KG1 (cell line): ENCODE measurements around the gene ELOVL5.
"Not testable (repeated sequence)": the region's sequence is repeated elsewhere in the genome, so short reads cannot be mapped to it uniquely, and the experiment has no call there.

Experiments
- DNase-seq: peaks from one replicate; lab custom pipeline; 2025; lab: John Stamatoyannopoulos, UW

Gene ELOVL5

DNA sequence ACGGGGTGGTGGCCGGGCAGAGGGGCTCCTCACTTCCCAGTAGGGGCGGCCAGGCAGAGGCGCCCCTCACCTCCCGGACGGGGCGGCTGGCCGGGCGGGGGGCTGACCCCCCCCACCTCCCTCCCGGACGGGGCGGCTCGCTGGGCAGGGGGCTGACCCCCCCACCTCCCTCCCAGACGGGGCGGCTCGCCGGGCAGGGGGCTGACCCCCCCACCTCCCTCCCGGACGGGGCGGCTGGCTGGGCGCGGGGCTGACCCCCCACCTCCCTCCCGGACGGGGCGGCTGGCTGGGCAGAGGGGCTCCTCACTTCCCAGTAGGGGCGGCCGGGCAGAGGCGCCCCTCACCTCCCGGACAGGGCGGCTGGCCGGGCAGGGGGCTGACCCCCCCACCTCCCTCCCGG, 43.8 kb downstream of the ELOVL5 start:
- not testable (repeated sequence) for DNase-seq

DNA sequence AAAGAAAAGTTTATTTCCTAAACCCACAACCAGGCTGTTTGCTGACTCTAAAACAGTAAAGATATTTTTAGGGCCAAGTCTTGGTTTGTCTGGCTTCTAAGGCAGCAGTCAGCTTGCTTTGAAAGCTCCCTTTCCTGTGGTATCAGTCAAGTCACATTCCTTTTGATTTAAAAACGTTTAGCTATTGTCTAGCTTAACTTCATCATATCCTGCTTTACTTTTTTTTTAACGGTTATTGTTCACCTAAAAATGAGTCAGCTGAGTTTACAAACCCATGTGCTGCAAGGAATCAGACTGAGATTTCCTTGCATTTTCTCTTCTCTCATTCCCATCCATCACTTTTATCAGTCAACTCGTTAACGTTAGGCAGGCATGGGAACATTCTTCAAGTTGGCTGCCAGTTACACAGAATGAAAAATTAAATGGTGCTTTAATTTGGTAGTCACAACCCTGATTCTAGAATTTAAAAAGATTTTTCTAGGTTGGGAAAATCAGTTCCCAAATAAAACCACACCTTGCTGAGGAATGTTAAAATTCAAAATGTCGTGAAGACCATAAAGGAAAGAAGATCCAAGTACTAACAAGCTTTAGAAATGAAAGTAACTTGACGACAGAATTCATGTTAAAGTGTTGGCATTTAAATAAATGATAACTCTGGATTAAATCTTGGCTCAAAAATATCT, 45.9 kb downstream of the ELOVL5 start:
- DNase-seq: no peak

DNA sequence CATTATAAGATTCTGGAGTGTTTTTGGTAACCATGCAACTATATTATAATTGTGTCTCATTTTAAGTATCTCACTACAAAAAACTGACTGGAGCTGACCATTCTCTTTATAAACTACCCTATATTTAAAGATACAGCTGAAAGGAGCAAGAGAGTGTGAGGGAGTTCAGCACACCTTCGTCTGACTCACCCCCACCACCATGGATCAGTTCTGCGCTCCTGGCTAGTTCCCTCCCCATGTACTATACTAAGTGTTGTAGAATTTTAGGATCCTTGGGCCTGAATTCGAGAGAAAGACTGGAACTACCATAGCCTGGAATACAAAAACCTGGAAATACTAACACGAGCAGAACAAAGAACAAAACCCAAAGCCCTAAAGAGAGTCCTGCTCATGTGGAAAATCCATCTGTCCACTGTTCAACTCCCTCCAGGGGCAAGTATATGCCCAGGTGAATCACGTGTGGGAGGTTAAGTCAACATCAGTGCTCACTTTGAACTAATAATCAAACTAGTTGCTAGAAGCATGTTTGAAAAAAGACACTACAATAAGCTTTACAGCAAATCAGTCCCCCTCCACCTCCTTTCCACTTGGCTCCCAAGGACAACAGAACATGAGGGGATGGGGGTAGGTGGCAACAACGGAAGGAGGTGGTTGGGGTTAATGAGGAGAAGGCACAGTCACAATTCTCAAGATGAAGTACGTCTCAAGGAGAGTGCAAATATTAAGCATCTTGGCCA, 46.8 kb downstream of the ELOVL5 start:
- DNase-seq: no peak

DNA sequence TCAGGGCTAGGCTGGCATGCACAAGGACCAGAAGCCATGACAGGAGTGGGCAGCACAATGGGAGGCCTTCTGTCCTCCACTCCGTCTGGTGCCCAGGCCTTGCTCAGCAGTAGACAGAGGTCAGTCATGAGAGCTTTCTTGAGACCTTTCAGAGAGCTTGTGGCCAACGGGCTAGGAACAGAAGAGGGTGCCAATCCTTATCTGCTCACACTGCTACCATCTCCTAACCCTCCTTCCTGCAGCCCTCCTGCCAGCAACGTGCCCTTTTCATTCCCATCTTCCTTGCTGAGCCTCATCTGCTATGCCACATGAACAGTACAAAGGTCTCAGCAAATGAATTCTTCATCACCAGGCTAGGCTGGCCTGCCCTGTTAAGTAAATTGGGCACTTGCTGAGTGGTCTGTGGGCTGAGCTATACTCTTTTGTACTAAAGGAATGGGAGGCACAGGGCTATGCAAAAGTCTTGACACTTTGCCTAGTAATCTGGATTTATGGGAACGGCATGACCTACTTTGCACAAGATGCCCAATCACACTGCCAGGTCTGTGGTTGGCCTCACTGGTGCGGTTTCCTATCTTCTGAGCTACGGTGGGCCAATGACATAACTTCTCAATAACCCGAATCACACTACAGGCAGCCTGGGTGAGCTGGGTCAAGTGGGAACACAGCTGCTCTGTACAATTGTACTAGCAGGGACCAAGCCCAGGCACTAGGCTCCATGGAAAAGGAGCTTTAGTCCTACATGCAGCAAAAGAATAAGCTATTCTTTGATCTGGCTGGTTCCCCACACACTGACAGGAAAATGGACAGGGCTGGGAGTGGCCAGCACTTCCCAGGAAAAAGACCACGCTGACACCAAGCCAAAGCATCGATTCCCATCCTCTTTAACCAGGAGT, 47.8 kb downstream of the ELOVL5 start:
- no peak for DNase-seq

DNA sequence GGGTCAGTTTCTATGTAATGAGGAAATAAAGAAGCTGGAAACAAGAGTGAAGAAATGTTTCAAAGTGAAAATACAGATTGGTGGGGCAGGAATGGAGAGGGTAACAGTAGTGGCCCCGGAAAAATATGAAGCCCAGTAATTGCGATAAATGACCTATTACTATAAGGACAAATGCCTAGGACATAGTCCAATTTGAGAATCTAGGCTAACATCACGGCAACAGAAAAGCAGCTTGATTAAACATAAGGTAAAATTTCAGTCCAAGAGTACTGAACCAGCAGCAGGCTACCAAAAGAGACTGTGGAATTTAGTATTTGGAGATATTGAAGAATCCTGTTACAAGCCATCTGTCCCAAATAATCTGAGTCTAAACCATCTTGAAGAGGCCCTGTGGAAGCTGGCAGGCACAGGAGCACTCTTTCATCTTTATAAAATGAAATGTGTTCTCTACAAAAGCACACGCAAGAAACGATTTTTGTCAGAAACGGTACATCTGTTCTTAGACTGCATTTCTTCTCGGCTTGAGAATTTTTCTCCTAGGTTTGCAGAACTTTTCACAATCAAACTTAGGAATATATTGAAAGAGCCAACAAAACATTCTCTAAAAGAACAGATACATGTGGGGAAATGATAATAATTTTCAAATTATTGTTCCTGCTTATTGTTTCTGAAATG, 49.3 kb downstream of the ELOVL5 start:
- no peak for DNase-seq

DNA sequence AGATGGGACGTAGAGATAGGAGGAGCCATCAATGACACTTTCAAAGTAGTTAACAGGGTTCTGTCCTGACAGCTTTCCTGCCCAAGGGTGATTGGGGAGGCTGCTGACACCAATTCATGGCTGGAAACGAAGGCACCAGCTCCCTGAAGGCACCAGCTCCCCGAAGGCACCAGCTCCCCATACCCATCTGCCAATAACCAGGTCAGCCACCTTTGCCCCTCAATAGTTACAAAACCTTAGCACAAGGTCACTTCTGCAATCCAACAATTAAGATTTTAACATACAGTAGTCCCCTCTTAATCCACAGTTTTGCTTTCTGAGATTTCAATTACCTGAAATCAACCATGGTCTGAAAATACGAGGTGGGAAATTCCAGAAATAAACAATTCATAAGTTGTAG, 51.7 kb downstream of the ELOVL5 start:
- DNase-seq: no peak

DNA sequence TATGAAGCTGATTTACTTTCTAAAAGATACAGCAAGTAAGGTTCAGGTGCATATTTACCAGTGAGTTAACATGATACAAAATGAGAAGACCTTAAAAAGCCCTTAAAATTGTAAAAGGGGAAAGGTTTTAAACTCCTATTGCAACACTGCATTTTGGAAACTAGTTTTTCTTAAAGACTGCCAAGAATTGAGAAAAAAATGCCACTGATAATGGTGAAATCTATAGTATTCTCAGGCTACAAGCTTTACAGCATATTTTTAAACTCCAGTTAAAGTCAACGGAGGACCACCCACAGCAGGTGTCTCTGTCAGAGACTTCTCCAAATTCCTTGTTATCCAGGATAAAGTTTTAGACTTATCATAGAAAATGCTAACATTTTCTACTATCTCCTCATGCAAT, 53.6 kb downstream of the ELOVL5 start:
- DNase-seq: no peak

DNA sequence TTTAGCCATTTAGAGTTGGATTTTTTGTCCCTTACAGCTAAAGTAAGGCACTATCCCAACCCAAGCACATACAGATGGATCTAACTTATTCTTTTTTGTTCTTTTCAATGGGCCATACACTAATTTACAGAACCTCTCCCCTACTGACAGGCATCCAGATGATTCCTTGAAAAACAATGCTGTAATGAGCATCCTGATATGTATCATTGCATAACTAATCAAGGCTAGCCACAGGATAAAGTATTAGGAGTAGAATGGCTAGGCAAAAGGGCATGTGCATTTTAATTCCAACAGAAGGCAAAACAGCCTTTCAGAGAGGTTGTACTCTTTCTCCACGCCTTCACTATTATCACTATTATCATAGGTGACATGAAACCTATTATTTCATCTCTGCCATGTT, 54.1 kb downstream of the ELOVL5 start:
- DNase-seq: no peak

DNA sequence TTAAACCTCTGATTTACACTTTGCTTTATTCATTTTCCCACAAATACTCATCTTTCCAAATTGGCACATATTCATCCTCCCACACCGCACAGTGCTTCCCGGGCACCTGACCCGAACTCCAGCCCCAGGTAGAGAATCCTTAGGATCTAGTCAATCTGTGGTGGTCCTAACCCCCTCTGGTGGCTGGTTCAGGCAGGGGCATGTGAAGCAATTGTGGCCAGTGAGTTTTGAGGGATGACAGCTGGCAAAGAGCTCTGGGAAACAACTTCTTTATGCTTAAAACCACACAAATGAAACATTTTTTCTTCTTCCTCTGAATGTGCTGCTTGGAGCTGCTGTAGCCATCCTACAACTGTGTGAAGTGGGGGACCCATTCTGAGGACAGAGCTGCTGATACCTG, 54.7 kb downstream of the ELOVL5 start:
- DNase-seq: no peak

DNA sequence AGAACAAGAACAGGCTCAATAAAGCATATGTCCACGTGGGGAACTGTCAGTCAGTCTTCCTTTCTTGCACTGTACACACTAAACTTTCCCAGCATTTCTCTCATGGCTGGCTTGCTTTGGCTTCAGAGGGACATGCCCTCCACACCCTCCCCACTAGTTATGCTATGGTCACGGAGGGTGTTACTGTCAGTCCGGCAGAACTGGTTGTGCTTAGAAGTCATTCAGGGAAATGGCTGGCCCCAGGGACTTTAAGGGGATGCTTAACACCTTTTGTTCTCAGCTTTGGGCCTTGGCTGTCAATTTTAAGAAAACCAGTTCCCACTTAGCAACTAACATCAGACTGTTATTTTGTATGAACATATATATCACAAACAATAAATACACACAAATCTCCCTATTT, 55.1 kb downstream of the ELOVL5 start:
- DNase-seq: no peak

DNA sequence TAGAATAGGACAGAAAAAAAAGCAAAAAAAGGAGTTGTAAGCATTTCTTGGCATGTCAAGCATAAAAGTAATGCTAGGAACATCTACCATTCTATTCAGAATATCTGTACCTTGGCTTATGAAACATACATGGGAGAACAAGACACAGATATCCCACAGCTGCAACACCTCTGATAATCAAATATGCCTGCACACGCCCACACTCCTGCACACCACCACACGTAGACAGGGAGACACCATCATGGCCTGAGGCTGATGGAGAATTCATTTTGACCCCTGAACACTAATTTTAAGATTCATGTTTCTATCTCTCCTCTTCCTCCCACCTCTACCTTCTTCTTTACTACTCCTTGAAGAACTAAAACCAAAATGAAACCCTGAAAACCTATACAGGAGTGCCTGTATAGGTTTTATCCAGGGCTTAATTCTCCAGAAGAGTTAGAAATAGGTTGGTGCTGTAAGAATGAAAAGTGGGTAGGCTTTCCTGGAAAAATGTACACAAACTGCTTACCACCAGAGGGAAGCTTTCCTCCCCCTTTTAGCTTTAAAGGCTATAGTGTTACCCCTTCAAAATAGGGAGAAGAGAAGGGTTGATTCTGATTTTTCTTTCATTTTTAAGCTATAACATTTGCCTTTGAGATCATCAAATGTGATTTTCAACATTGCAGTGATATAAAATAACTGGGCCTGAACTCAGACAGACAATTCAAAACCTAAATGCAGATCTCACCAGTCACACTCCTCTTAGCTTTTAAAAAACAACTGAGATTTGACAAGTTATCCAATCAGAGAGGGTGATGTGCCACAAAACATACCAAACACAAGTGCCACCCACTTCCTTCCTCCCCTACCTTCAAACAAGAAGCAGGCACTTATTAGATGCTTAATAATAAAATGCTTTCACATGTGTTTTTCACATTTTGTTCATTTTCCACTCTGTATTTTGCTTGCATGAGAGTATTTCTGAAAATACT, 57.9 kb downstream of the ELOVL5 start:
- DNase-seq: no peak

DNA sequence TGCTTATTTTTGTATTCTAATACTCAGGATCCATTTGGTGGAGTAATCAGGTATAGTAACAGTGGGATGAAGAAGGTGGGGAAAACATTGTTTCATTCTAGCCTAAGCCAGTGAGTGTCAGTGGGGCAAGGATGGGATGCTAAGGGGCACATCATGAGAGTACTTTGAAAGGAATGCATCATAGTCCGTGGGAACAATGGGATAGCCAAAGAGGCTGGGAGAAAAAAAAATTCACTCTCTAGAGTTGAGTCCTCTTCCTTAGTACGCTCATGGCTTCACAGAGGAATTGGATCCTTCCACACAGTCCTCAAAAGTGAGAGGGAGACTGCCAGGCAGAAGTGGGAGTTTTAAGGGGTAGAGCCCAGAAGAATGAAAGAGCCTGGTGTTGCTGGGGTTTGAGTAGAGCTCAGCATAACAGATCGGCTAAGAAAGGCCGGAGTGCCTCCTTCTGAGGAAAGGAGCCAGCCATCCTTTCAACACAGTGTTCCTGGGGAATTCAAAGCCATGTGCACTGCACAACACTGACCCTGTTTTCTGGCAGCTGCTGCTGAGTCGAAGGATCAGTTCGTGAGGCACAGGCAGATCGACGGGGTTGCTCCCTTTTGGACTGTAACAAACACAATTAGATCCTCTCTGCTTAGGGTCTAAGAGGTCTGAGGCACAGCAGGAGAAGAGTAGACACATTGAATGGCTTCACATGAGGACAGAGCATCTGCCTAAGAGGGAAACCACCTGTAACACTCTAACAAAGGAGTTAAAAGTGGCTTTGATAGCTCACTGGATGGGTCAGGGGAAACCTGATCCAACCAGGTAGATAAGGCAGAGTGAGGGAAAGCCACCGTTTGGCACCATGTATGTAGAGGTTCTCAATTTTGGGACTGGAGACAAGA, 61.2 kb downstream of the ELOVL5 start:
- DNase-seq: no peak

DNA sequence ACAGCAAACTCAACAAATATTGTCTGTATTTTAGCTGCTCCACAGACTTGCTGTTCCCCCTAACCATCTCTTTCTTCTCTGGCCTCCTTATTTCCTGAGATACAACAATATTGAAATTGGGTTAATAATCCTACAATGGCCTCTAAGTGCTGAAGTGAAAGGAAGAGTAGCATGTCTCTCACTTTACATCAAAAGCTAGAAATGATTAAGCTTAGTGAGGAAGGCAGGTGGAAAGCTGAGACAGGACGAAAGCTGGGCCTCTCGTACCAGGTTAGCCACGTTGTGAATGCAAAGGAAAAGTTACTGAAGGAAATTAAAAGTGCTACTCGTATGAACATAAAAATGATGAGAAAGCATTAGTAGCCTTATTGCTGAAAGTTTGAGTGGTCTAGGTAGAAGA, 63.8 kb downstream of the ELOVL5 start:
- no peak for DNase-seq

DNA sequence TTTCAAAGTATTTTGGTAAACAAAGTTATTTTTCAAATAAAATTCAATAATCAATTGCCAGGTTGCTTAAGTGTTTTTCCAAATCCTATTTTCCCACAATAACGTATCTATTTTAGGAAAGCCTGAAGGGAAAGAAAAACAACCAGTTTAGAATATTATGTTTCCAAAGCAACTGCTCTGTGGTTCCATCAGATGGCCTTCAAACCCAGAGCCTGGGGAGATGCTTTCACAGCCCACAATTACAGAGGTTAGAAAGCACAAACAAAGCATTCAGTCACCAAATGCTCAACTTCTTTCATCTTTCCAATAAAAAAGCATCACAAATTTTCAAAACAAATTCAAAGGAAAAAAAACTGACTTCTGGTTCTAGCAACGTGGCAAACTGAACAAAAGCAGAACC, 66.0 kb downstream of the ELOVL5 start:
- DNase-seq: no peak

DNA sequence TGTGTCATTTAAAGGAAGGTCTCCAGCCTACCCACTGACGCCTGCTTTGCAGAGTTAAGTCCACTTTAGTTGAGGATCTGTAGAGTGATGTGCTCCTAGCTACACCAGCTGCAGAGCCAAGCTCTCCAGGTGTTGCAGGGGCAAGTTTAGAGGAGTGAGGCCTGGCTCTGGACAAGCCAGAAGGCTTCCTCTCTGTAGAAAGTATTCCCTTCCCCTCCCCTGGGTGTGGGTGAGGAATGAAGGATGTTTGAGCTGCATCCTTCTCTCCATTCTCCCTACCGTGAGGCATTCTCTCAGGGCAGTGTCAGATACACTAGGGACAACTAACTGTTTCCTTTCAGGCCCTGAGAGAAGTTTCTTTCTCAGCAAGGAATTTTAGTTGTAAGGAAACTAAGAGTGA, 66.5 kb downstream of the ELOVL5 start:
- DNase-seq: no peak

DNA sequence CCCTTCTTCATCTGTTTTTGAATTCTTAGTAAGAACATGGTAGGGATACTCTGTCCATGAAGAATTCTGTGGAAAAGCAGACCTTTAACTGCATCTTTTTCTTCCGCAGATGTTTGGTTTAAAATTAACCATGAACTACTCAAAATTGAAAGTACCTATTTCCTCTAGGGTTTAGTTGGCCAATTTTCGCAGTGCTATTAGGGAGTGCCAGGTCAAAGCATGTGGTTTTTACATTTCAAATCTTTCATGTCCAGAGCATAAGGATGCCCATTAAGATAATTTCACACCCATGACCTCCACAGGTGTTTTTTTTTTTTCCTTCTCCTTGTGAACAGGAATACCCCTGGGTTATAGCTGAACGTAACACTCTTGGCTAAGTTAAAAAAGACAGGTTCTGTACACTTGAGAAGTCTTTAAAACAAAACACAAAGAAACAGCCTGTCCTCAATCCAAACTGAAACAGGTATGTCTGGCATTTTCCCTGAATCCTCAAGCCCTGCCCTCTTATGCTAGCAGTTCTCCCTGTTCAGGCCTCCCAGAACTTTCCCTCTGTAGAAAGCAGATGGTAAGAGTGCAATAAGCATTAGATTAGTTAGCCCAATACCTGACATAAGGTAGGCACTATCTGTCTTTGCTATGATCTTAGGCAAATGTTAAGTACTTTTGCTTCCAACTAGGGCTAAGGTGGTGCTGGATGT, 67.1 kb downstream of the ELOVL5 start:
- DNase-seq: no peak

DNA sequence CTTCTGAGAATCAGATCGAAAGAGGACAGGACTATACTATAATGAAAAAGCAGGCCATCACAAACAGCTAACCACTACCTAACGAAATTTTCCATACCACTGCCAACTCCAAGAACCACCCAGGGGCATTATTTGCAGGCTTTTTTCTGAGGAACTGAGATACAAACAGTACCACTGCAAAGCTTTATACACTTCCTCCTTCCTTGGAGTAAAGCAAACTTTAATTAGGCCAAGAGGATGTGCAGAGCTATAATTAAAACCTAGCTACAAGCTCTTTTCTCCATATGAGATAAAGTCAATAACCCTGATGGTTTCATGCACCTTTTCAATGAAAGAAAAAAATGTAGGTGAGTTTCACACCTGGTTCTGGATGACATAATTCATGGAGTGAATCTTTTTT, 68.5 kb downstream of the ELOVL5 start:
- DNase-seq: no peak

DNA sequence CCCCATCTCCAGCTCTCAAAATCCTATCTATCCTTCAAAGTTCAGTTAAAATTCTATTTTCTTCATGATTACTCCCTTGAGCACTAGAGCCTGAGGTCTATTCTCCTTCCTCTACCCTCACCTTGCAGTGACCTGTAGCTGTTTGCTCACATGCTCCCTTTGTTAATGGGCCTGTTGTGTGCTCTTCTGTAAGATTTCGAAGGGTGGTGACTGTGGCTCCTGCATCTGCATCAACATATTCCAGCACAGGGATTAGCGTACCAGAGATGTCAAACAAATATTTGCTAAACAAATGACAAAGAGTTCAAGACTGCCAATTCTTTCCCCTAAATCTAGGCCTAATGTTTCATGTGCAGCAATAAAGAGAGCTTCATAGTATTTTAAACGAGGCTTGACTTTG, 69.5 kb downstream of the ELOVL5 start:
- DNase-seq: no peak

DNA sequence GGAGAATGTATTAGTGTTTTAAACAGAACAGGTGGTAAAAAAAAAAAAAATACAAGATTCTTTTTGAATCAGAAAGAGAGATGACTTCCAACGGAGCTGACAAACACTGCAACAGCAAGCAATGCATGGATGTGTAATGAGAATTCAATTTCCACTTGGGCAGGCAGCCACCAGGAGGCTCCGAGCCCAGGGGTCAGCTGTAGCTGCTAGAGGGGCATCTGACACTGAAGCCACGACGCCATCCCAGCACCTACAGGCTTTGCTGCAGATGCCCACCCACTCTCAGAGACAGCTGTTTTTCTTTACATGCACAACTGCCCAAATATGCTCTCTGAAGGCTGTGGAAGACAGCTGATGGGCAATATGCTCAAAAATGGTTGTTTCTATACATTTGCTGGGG, 75.4 kb downstream of the ELOVL5 start:
- no peak for DNase-seq
